ENCODE data around the gene URB1.
A peak's percentile ranks its signal among the peaks of the same experiment; 100 is the strongest.
"Not testable (repeated sequence)": the region's sequence is repeated elsewhere in the genome, so short reads cannot be mapped to it uniquely, and the experiment has no call there.

URB1 gene

DNA sequence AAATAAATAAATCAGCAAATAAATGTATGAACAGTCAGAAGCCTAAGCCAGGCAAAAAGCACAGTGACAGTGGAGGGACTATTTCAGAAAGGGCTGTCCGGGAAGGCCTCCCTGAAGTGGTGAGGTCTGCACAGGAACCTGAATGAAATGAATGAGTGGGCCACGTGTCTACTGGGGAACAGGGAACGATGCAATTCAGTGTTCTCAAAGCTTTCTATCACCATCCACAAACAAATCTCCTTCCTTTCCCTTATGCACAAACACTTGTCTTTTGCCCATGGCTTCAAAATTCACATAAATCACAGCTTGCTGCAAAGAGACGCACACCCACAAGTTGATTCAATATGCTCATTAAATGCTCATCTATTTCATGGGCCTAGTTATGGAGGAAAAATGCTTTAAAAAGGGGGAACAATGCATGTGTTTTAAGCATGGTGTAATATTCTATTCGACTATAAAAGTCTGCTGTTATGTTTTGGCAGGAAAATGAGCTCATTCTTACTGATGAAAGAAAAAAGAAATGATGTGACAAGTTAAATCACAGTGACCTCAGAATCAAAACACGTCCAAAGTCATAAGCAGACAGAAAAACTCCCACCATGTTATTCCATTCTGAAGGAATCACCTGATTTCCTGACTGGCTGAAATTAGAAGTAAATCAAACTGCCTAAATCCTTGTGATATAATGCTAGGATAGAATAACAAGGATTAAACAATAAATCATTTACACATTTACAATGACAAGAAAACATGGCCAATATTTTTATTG is 21.6 kb downstream of the URB1 start:
- DNase-seq (ENCODE audit: low spot score): no peak

DNA sequence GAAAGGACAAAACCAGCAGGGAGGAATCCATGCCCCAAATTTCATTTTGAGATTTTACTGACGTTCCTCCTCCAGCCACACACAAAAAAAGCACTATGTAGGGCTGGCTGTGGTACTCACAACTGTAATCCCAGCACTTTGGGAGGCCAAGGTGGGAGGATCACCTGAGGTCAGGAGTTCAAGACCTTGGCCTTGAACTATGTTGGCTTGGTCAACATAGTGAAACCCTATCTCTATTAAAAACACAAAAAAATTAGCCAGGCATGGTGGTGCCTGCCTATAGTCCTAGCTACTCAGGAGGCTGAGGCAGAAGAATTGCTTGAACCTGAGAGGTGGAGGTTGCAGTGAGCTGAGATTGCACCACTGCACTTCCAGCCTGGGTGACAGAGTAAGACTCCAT is 23.9 kb downstream of the URB1 start:
- DNase-seq (ENCODE audit: low spot score): not testable (repeated sequence)

DNA sequence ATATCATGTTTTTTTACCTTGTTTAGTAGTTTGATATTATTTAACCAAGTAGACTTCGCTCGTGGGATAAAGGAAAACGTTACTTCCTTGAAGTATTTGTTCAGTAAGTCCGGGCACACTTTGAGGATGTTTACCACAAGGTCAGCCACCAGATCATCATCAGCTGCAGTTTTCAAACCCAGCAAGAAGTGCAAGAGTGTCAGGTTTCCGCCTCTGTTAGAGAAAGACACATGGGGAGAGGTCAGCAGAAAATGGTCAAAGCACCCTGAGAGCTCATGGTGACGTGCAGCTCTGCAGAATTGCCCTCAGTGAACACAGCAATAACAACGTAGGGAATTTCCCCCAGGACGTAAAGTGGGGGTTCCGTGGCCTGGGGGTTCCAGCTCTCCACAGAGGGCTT is 24.4 kb downstream of the URB1 start:
- no peak for DNase-seq (ENCODE audit: low spot score)

DNA sequence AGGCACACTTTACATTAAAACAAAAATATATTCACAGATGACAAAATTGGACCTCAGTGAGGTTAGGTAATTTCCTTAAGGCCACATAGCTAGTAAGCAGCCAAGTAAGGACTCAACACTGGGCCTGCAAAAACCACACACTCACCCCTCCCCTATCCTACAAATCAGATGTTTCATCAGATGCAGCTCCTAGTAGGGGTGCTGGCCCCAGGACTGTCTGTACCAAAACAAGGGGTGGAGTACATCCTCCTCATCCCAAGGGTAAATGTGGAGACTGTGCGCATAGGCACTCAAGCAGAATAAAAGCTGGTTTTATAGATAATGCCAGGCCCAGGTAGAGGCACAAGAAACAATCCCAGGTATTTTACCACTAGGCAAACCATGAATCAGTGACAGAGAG is 25.7 kb downstream of the URB1 start:
- no peak for DNase-seq (ENCODE audit: low spot score)

DNA sequence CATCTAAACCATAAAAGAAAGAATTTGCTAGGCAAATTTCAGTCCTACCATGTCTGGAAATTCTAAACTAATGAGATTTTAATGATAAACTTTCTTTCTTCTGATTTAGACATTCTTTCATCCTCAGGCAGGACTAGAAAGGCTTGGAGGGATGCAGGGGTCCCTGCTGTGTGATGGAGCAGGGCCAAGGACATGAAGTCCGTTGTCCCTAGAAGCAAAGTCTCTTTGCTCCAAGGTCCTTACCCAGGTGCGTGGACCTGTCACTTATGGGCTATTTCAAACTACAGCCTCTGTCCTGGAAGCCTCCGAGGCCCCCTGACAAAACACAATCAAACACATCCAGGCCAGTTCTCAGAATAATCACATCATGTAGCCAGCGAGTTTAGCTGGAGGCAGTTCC is 26.6 kb downstream of the URB1 start:
- no peak for DNase-seq (ENCODE audit: low spot score)

DNA sequence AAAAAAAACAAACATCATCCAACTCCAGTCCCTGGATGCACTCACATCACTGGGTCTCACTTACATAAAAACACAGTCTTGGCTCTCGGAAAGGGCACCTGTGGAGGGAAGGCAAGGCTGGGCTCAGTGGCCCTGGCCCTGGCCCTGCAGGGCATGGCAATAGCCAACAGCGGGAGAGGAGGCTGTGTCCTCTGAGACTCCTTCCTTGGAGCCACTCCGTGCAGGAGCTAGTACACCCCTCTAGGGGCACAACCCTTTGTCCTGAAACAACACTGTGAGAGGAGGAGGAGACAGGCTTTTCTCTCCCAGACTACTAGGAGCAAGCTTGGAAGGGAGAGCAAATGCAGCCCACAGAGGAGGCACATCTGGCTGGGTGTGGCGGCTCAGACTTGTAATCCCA is 28.0 kb downstream of the URB1 start:
- no peak for DNase-seq (ENCODE audit: low spot score)

DNA sequence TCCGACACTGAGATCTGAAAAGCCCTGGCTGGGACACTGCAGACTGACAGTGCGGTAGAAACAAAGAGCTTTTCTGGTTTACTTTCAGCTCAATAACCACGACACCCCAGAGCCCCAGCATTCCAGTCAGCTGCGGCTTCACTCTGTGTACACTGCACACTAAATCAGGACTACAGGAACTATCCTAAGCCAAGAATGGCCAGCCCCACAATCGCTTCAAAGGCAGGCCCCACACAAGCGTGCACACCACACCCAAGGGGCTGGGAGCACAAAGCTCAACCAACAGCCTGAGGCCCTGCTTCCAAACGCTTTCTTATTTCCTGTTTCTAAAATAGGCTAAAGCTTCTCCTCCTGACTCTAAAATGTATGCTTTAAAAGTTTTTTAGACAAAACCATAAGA is 28.4 kb downstream of the URB1 start:
- peak; percentile 29 for DNase-seq (ENCODE audit: low spot score)

DNA sequence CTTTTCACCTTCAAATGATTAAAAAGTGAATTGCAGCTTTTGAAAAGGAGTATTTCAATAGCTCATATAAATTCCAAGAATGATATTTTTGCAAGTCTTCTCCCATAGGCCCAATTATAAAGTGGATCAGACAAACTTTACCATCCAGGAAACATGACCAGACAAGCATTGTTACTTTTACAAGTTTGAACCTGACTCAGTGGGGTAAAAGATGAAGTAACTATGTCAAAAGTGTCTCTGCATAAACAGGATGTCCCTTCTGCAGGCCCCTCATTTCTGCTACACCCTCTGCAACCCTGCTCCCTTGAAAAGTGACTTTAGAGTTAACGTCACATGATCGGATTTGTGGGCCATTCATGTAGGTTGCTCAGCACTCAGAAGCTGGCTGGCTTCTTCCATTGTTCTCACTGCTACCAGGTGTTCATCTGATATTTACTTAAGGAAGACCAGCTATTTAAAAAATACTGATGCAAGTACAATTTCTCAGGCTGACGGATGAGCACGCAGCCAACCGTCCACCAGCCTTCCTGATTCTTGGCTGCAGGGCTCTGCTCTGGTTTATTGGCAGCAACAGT is 32.3 kb downstream of the URB1 start:
- DNase-seq (ENCODE audit: low spot score): no peak

DNA sequence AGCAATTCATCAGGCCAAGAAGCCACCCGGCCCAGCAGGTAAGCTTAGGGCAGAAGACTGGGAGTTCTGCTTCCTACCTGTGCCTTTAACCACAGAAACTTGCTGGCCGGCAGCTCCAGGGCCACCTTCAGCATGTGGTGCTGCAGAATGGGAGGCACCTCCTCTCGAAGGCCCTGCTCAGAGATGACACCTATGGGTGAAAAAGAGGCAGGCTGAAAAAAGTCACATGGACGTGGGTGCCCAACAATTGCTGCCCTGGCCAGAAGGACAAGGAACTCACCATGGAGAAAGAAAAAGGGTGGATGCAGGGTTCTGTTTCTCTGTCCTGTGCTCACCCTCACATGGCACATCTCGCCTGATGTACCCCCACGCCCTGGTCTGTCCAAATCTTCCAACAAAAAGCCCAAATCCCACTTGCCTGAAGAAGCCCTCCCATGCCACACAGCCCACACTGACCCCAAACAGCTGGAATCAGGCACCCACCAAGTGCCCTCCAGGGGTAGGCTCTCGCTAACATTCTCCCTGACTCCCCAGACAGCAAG is 33.0 kb downstream of the URB1 start:
- DNase-seq (ENCODE audit: low spot score): no peak

DNA sequence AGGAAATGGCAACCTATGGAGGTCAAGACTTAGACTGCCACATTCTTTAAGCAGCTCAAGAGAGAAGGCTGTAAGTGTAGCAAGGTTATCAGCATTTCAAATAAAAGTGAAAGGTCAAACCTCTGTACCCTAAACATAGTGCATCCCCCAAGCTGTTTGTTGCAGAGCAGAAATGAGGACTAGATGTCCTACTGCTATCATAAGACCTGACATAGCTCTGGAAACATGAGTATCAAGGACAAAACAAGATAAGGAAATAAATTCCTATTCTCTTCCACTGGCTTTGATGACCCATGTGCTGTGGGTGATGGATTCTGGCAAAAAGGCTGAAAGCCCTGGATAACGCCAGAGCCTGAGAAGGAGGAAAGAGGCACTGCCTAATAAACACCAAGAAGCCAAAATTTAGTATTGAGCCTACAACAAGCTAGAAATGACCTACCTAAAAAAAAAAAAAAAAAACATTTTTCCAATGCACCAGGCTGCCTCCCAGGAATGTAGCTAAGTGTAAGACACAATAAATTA is 35.9 kb downstream of the URB1 start:
- no peak for DNase-seq (ENCODE audit: low spot score)

DNA sequence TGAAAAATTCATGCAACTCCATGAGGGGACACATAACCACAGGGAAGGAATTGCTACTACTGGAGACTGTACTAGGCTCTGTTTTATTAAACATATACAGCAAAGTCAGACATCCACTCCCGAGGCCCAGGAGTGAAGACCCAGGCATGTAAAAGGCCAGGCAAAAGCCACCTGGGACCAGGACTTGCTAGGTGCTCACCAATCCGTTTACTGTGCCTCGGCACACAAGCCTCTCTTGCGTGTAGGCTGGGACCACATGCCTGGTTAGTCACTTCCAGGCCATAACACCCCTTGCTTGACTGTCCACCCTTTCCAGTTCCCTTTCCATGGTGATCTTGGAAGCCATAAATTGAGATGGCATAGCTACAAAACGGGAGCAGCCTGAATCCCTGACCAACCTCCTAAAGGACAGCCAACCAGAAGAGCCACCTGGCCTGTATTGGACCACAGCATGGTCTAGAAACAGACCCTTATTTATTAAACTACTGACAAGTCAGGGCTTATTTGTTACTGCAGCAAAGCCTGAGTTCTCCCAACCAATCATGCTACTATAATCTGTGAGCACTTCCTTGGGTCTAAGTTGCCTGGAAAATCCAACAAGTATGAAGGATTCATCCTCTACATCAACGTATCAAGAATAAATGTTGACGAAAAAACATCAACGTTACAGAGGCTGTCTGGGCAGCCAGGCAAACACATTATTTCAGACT is 39.7 kb downstream of the URB1 start:
- no peak for DNase-seq (ENCODE audit: low spot score)

DNA sequence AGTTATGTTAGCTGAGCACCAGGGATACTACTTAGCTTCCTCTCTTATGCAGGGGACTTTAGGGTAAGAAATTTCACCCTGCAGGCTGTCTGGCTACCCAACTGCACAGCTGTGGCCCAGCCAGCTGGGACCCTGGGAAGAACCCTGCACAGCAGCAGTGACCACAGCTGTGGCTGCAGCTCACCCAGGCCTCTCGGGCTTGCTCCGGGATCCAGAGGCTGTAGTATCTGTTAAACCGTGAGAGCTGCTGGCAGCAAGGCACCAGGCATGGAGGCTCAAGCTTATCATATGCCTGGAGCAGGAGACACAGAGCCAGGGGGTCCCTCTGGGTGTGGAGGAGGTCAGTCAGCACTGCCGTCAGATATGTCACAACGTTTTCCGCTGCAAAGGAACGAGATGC is 40.3 kb downstream of the URB1 start:
- no peak for DNase-seq (ENCODE audit: low spot score)

DNA sequence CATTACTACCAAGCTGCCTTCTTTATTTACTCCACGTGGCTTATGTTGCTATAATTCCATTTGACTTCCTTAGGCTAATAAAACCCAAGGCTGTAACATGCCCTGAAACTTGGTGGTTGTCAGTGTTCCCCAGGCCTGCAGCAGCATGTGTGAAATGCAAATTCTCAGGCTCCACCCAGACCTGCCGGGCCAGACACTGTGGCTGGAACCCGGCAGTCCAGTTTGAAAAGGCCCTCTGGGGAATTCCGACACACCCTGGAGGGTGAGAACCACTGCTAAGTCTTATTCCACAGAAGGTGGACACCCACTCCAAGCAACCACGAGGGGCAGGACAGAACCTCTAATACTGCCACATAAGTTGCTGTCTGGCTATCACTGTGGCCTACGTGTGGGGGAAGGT is 41.4 kb downstream of the URB1 start:
- no peak for DNase-seq (ENCODE audit: low spot score)

DNA sequence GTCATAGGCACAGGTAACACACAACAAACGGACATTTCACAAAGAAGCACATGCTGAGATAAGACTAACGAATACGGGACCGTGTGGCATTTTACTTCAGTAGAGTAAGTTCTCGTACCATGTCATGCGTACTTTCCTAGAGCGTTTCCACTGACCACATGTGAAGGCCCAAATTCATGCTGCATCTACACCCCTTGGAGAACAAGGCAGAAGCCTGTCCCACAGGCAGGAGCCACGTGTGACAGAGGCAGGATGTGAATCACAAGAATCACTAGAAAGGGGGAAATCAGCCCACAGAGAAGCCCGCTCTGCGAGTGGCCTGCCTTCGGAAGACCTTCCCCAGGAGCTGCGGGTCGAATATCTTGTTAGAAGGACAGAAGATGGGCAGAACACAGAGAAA is 41.8 kb downstream of the URB1 start:
- DNase-seq (ENCODE audit: low spot score): no peak

DNA sequence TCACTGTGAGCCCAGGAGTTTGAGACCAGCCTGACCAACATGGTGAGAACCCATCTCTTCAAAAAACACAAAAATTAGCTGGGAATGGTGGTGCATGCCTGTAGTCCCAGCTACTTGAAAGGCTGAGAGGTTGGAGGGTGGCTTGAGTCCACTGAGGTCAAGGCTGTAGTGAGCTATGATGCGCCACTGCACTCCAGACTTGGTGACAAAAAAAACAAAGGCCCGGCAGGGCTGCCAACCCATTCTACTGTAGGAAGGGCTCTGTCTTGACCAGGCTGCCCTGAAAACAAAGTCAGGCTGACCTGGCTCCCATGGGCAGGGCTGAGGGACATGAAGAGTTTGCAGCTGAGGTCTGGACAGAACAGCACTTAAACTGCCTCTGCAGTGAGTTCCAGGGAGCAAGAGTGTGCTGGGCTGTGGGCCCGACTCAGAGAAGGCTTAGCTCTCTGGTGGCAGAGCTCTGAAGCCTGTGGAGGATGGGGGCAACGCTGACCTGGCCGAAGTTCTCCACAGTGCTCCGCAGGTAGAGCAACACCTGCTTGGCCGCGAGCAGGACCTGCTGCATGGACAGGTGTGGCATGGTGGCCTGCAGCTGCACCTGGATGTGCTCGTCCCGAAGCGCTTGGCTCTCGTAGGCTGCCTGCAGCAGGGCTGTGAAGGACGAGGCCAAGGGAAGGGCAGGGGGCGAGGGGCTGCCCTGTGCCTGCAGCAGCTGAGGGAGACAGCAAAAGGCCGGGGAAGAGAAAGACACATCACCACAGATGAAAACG is 42.4 kb downstream of the URB1 start:
- no peak for DNase-seq (ENCODE audit: low spot score)

DNA sequence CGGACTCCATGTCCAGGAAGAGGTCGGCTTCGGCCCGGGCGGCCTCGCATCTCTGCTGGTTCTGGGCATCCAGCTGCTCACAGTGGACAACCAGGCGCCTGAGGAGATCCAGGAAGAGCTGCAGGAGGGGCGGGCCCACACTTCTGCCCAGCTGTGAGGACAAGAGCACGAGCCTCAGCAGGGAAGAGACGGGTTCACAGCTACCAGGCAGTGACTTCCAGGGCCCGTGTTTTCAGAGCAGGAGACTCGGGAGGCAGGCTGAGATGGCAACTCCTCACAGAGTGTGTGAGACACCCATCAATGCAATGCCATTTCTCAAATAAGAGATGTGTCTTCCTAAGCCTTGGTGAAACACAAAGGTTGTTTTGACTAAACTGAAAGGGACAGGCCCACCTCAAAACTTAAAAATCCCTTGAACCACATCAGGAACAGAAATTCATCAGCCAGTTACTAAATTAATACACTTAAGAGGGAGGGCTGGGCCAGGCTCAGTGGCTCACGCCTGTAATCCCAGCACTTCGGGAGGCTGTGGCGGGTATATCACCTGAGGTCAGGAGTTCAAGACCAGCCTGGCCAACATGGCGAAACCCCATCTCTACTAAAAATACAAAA is 43.4 kb downstream of the URB1 start:
- no peak for DNase-seq (ENCODE audit: low spot score)

DNA sequence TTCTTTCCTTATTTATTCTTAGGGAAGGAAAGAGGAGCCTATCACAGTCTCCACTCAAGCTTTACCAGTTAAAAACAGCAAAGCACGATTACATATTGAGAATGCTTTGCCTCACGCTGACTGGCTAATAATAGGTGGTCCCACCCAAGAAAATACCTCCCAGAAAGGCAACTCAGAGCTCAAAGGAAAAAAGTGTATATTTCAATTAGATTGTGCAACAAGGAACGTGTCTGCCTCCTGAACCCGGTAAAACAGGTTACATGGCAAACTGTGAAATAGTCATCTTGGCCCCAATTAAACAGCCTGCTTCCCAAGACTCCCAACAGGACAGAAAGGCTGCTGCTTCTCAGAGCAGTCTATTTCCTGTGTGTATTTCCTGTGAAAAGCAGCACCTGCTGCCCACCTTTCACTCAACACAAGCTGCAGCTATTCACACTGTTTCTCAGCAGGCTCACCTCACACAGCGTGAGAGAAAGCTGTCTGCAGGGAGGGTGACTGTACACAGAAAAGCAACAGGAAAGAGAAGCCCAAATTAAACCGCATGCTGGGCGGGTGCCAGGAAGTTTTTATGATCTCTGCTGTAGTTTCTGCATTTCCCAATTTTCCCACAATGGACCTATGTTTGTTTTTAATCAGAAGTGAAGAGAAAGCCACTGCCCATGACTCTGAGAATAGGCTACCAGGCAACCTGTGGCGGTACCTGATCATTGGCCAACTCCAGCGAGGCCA is 44.0 kb downstream of the URB1 start:
- DNase-seq (ENCODE audit: low spot score): no peak

DNA sequence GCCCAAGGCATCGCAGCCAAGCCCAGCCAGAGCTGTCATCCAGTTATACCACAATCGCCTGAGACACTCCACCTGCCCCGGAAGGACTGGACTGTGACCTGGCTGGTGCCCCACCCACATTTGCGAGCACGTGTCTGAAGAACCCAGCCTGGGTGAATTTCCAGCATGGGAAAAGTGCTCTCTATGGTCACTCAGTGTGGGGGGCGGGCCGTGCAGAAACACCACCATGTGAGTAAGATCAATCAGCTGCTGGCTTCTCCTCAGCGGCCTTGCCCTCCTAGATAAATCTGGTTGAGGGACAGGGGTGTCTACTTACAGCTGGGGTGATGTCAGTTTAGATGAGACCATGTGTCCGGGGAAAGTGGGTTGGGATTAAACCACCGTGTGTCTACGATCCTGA is 44.8 kb downstream of the URB1 start:
- no peak for DNase-seq (ENCODE audit: low spot score)

DNA sequence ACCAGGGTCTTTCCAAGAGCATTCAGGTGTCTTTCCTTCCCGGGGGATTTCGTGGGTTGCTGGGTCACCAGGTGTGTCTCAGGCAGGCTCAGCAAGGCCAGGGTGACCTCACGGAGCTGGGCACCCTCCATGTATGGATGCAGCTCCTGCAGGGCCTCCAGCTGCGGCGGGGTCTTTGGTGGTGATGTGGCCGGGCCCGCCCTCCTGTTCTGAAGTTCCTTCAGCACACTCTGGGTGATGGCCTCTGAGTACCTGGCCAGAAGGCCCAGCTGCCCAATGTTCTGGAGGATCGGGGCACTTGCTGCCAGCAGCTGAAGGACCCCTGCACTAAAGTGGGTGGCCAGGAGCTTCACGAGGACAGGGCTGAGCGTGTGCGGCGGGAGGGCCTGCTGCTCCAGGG is 45.5 kb downstream of the URB1 start:
- no peak for DNase-seq (ENCODE audit: low spot score)

DNA sequence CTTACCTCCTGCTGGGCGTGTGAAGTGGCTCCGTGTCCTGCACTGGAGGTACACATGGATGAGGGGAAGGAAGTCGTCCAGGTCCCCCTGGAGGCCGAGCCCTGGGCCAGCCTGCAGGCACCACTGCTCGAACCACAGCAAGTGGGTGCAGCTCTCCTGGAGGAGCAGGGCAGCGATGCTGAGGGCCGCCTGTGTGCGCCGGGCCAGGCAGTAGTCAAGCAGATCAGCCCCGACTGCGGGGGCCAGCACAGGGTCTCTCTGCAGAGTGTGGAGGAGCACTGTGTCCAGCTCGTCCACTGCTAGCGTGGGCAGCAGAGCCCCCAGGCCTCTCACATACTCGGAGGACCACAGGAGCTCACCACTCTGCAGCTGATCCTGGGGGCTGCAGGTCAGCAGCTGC is 45.9 kb downstream of the URB1 start:
- no peak for DNase-seq (ENCODE audit: low spot score)
